GM19452 (cell line): Measurements from ENCODE around the gene PCBP2.
A peak's percentile ranks its signal among the peaks of the same experiment; 100 is the strongest.

ENCODE experiments used
- ATAC-seq: cut with Tn5 transposase; IDR thresholded peaks from one replicate; pipeline ENCODE4 v1.9.1; 2021; ENCODE audit not compliant: unreplicated experiment

Gene PCBP2

GRCh38 chr12:53506881-53507602, 55.1 kb downstream of the PCBP2 start, which contains the start of gene NPFF:
Gene NPFF (minus strand): TSS chr12:53507484. CDS start chr12:53507474, 10 bp downstream.
- no peak for ATAC-seq

- no peak for ATAC-seq
Measured at GRCh38 chr12:53507603-53507885, 55.6 kb downstream of the PCBP2 start.

- ATAC-seq = peak; percentile 87
Measured at GRCh38 chr12:53508534-53509170, 56.8 kb downstream of the PCBP2 start.

- ATAC-seq = no peak
Measured at GRCh38 chr12:53510181-53510812, 58.4 kb downstream of the PCBP2 start.

GRCh38 chr12:53513712-53514410, 62.0 kb downstream of the PCBP2 start:
- no peak for ATAC-seq

GRCh38 chr12:53514628-53515290, 62.9 kb downstream of the PCBP2 start:
- no peak for ATAC-seq

GRCh38 chr12:53515291-53515680, 63.4 kb downstream of the PCBP2 start:
- ATAC-seq = no peak

GRCh38 chr12:53516758-53517455, 65.0 kb downstream of the PCBP2 start:
- no peak for ATAC-seq

GRCh38 chr12:53518381-53518780, 66.5 kb downstream of the PCBP2 start:
- no peak for ATAC-seq

- no peak for ATAC-seq
Measured at GRCh38 chr12:53523131-53523530, 71.2 kb downstream of the PCBP2 start.

GRCh38 chr12:53524476-53524875, 72.6 kb downstream of the PCBP2 start:
- no peak for ATAC-seq

GRCh38 chr12:53530061-53530460, 78.2 kb downstream of the PCBP2 start:
- ATAC-seq = no peak
